ENCODE measurements around the gene FAM229A. TPM values are rescaled to one million over a fixed set of nuclear protein-coding genes. Genes with fewer than 3 reads are reported as not detected.
A peak's percentile ranks its signal among the peaks of the same experiment; 100 is the strongest.

Gene FAM229A
- total RNA-seq, 1 donor from 2014 or later = 7.1 TPM

DNA sequence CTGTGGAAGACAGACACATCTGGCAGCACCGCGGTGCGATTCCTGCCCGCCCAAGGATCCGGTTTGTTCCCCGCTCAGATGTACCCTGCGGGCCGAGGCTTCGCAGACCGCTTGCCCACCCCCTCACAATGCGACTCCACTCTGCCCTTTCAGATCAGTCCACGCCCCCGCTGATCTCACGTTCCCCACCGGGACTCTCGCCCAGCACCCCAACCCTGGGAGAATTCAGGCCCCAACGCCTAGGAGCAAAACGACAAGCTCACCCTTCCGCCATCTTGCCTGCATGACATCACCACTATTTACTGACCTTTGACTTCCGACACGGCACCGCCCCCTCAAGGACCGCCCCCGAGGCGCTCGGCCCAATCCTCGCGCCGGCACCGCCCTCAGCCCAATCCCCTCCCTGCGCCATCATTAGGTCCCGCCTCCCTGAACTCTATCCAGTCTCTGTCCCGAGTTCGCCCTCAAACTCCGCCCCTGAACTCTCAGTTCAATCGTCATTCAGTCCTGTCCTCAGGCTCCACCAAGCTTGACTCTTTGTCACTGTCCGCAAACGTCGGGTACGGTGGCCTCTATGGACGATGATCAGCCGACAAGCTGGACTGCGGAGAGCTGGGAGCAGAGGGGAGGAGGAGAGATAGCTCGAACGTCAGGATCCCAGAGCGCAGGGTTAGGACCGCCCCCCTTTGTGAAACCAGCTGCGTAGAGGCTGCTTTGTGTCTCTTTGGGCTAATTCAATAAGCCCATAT lies 32.0 kb upstream of the FAM229A start, which contains the start of gene BSDC1:
BSDC1 (minus strand) TSS at position 301 of the 749 bp plus-strand sequence; CDS start at position 274, 27 bp downstream.
- Mint-ChIP-seq H3K36me3 (ENCODE audit: low read depth) (no peaks in the 10 kb centered on the region), H3K9me3 (no peaks in the 10 kb centered on the region), H3K27ac (ENCODE audit: unreplicated experiment) (peak within 1 kb of the TSS; percentile 100), H3K4me1 (peaks cover 25% of the 10 kb centered on the region), H3K4me3 (peak within 1 kb of the TSS; percentile 93), H3K27me3 (ENCODE audit: low read depth) (no peaks in the 10 kb centered on the region)
- TF ChIP-seq, protein P1, sequence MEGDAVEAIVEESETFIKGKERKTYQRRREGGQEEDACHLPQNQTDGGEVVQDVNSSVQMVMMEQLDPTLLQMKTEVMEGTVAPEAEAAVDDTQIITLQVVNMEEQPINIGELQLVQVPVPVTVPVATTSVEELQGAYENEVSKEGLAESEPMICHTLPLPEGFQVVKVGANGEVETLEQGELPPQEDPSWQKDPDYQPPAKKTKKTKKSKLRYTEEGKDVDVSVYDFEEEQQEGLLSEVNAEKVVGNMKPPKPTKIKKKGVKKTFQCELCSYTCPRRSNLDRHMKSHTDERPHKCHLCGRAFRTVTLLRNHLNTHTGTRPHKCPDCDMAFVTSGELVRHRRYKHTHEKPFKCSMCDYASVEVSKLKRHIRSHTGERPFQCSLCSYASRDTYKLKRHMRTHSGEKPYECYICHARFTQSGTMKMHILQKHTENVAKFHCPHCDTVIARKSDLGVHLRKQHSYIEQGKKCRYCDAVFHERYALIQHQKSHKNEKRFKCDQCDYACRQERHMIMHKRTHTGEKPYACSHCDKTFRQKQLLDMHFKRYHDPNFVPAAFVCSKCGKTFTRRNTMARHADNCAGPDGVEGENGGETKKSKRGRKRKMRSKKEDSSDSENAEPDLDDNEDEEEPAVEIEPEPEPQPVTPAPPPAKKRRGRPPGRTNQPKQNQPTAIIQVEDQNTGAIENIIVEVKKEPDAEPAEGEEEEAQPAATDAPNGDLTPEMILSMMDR (conservative IDR thresholded peaks at IDR 0.05) = no peak
- DNase-seq (ENCODE audit: low read depth, low spot score) = peak; percentile 99

DNA sequence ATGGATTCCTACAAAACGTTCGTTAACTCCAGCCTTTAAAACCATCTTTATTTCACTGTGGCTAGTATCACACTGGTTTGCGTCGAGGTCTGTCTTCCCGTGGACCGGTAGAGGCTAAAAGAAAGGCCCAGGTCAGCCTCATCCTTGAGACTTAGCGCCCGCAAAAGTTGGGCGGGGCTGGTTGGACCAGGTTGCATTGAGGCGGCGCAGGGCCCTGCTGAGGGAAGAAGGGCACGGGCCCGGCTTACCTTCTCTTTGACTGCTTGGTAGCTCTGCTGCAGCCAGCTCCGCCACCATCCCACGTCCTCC lies 31.5 kb upstream of the FAM229A start:
- Mint-ChIP-seq H3K4me3 (peak overlapping the region; percentile 93), H3K9me3 (no peaks in the 10 kb centered on the region), H3K27ac (ENCODE audit: unreplicated experiment) (peak overlapping the region; percentile 100), H3K4me1 (peaks cover 25% of the 10 kb centered on the region), H3K36me3 (ENCODE audit: low read depth) (no peaks in the 10 kb centered on the region), H3K27me3 (ENCODE audit: low read depth) (no peaks in the 10 kb centered on the region)
- DNase-seq (ENCODE audit: low read depth, low spot score) = no peak
- TF ChIP-seq, protein P1 (conservative IDR thresholded peaks at IDR 0.05) = no peak

DNA sequence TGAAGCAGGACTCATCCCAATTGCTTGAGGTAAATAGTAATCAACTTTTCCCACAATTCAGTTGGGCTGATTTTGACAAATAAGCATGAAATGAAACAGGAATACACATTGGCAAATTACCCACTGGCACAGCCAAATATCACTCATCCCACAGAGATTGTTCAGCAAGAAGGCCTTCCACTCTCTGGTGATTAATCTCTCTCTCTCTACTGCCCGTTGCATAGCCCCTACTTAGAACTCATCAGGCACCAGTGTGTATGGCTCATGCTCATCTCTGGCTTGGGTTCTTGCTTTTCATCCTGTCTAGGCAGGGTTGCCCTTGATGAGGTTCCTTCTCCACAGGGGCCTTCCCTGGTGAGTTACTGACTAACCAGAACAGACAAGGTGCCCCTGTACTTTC lies 30.9 kb upstream of the FAM229A start:
- peak overlapping the region; percentile 100 for H3K27ac Mint-ChIP-seq (ENCODE audit: unreplicated experiment)
- H3K4me1 Mint-ChIP-seq = peaks cover 25% of the 10 kb centered on the region

DNA sequence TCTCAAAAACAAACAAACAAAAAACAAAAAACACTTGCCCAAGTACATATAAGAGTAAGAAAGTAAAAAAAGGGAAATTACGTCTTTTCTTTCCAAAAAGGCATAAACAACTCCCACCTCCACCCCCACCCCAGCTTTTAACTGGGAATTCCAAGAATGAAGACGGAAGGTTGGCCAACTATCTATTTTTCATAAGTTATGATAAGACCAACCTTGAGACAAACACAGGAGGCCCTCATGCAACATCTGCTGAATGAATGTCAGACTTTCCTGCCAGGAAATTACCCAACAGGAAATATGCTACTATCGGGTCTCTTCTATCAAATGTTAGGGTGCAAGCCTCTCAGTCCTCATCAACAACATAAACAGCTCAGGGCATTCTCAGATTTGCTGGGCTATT lies 30.0 kb upstream of the FAM229A start:
- Mint-ChIP-seq H3K27me3 (ENCODE audit: low read depth) (no peaks in the 10 kb centered on the region), H3K4me3 (peak overlapping the region; percentile 62), H3K4me1 (peaks cover 25% of the 10 kb centered on the region)

More for the DNA sequence above, 30.9 kb upstream of the FAM229A start:
- TF ChIP-seq, protein P1 (conservative IDR thresholded peaks at IDR 0.05) = no peak
- H3K36me3 Mint-ChIP-seq (ENCODE audit: low read depth) = no peaks in the 10 kb centered on the region
- H3K27me3 Mint-ChIP-seq (ENCODE audit: low read depth) = no peaks in the 10 kb centered on the region
- H3K9me3 Mint-ChIP-seq = no peaks in the 10 kb centered on the region
- no peak for DNase-seq (ENCODE audit: low read depth, low spot score)
- peak overlapping the region; percentile 93 for H3K4me3 Mint-ChIP-seq

DNA sequence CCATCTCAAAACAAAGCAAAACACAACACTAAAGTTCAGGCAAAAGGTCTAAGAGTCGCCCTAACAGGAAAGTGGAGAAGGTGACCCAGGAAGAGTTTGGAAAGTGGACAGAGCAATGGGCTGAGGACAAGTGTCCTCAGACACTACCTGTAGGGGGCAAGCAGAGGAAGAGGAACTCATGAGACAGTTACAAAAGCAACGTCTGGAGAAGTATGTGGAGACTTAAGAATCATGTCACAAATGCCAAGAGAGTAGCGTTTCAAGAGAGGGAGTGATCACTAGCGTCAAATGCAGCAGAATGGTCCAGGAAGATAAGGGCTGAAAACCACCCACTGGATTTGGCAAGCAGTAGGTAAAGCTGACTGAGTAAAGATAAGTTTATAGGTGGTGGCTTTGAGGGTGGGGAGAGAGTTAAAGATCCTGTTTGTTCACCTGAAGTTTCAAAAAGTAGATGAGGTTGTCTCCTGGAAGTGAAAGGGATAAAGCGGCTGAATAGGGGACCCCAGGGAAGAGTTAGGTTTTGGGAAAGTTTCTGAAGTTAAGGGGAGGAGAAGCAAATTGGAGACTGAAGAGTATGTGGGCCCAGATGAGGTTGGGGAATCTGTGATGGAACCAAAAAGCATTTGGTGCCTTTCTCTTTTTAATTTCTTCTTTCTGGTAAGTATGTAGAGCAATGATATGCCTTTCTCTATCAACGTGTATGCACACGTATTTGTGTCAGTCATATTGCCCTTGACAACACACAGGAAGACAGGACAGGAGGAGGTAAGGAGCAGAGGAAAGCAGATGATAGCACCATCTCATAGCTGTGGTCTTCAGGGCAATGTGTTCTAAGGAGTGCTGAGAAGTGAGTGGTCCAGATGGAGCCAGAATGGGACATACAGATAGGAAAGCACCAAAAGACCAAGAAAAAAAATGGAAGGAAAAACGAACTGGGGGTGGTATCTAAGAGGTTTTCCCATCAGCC lies 28.9 kb upstream of the FAM229A start:
- Mint-ChIP-seq H3K27me3 (ENCODE audit: low read depth) (no peaks in the 10 kb centered on the region), H3K36me3 (ENCODE audit: low read depth) (peaks cover 4% of the 10 kb centered on the region), H3K4me3 (no peak overlapping the region), H3K4me1 (peaks cover 25% of the 10 kb centered on the region), H3K27ac (ENCODE audit: unreplicated experiment) (no peak overlapping the region), H3K9me3 (no peaks in the 10 kb centered on the region)
- no peak for DNase-seq (ENCODE audit: low read depth, low spot score)
- TF ChIP-seq, protein P1 (conservative IDR thresholded peaks at IDR 0.05) = no peak

More for the DNA sequence above, 30.0 kb upstream of the FAM229A start:
- Mint-ChIP-seq H3K36me3 (ENCODE audit: low read depth) (no peaks in the 10 kb centered on the region), H3K27ac (ENCODE audit: unreplicated experiment) (no peak overlapping the region), H3K9me3 (no peaks in the 10 kb centered on the region)
- no peak for DNase-seq (ENCODE audit: low read depth, low spot score)
- TF ChIP-seq, protein P1 (conservative IDR thresholded peaks at IDR 0.05) = no peak
